Measurements from ENCODE around the gene RNF144B. TPM values are rescaled to one million over a fixed set of nuclear protein-coding genes. Genes with fewer than 3 reads are reported as not detected.

RNF144B gene
- total RNA-seq (0.26 and 0.83 TPM in 2 replicates), polyA plus RNA-seq (0.29 and 0.61 TPM in 2 replicates), polyA minus RNA-seq (ENCODE audit: low replicate concordance) (0.07 and 2.7 TPM in 2 replicates)
- 0.54 and 0.76 TPM in 2 replicates for polyA plus RNA-seq (2012)

DNA sequence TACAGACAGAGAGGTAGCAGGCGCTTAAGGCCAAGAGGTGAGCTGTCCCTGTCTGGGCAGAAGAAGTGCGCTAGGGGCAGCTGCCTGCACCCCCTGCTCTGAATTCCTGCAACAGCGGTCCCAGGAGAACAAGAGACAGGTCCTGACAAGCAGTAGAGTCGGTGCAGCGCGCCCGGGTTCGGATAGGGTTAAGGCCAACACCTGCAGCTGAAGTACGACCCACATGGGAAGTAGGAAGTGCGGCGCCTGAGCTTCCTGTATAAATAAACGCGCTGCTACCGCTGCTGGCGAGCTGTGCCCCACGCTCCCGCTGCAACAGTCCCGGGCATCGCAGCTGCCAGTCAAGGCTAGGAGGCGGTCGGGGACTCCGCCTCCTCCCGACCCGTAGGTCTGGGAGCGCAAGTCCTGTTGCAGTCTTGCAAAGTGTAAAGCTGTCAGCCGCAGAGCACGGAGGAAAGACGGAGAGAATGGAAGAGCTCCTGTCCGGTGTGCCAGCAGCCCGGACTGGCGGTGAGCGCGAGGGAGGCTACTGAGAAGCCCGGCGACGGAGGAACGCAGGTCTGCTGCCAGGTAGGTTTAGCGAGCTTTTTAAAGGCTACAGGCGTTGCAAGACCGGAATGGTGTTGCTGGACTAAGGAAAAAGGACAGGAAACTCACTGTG, at the start of gene RNF144B:
TSS of gene RNF144B (plus strand) at position 290 of the 661 bp plus-strand sequence. CDS start 12,185 bp downstream, outside the sequence.
- TF ChIP-seq, protein P1, sequence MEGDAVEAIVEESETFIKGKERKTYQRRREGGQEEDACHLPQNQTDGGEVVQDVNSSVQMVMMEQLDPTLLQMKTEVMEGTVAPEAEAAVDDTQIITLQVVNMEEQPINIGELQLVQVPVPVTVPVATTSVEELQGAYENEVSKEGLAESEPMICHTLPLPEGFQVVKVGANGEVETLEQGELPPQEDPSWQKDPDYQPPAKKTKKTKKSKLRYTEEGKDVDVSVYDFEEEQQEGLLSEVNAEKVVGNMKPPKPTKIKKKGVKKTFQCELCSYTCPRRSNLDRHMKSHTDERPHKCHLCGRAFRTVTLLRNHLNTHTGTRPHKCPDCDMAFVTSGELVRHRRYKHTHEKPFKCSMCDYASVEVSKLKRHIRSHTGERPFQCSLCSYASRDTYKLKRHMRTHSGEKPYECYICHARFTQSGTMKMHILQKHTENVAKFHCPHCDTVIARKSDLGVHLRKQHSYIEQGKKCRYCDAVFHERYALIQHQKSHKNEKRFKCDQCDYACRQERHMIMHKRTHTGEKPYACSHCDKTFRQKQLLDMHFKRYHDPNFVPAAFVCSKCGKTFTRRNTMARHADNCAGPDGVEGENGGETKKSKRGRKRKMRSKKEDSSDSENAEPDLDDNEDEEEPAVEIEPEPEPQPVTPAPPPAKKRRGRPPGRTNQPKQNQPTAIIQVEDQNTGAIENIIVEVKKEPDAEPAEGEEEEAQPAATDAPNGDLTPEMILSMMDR (conservative IDR thresholded peaks at IDR 0.05 in 1 of 2, IDR thresholded peaks at IDR 0.05 in 1 of 2; ENCODE audit: low read depth in 1 of 2, low read length in 2 of 2) = no peak
- no peak for TF ChIP-seq EZH2 (IDR thresholded peaks at IDR 0.05; ENCODE audit: low read length, missing control alignments)
- peaks cover 8% of the 10 kb centered on the region for H3K4me1 ChIP-seq (ENCODE audit: control insufficient read depth, extremely low read depth, insufficient read depth, low read length)
- peak within 1 kb of the TSS; percentile 80 for H2AFZ ChIP-seq (ENCODE audit: low read length)
- H3K27me3 ChIP-seq (ENCODE audit: control insufficient read depth, insufficient read depth, low read length) = no peaks in the 10 kb centered on the region
- no peaks in the 10 kb centered on the region for H3K9me3 ChIP-seq (ENCODE audit: control insufficient read depth, insufficient read depth, low read depth, low read length)
- no peaks in the 10 kb centered on the region for H3K79me2 ChIP-seq (ENCODE audit: control insufficient read depth, insufficient read depth, low read length)
- no peaks in the 10 kb centered on the region for H3K36me3 ChIP-seq (ENCODE audit: control insufficient read depth, insufficient read depth, low read length)
- peak; percentile 56 to 73 for DNase-seq (ENCODE audit: low read depth in 2 of 2)
- H3K27ac ChIP-seq (ENCODE audit: insufficient read depth, low read length) = no peak within 1 kb of the TSS
- H4K20me1 ChIP-seq (ENCODE audit: control insufficient read depth, extremely low read depth, insufficient read depth, low read length) = no peaks in the 10 kb centered on the region
- peak within 1 kb of the TSS; percentile 94 for H3K4me2 ChIP-seq (ENCODE audit: extremely low read depth, insufficient read depth, low read length)
- no peak within 1 kb of the TSS for H3K9ac ChIP-seq (ENCODE audit: insufficient read depth, low read length)
- peak within 1 kb of the TSS; percentile 64 to 80 (median 68) for H3K4me3 ChIP-seq (replicated peaks in 1 of 4; ENCODE audit: control extremely low read depth in 1 of 4, insufficient read depth in 1 of 4, low read depth in 3 of 4, low read length in 4 of 4)

DNA sequence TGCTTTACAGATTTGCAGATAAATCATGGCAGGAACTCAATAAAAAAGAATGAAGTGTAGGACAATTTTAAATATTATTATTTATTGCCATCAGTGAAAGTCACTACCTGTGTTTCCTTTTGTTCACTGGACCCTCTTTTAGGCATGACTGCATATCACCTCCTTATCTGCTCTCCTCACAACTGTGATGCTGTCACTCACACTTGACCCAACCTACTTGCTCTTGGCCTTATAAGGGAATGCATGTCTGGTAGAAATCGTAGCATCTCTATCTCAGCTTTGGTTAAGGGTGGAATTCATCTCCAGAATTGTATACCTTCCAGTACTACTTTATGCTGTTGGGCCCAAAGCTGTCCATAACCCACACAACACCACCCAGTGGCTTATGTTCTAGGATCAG, 47.6 kb upstream of the RNF144B start:
- H3K4me3 ChIP-seq (replicated peaks in 1 of 4; ENCODE audit: control extremely low read depth in 1 of 4, insufficient read depth in 1 of 4, low read depth in 3 of 4, low read length in 4 of 4) = no peak overlapping the region
- TF ChIP-seq EZH2 (IDR thresholded peaks at IDR 0.05; ENCODE audit: low read length, missing control alignments) = no peak
- TF ChIP-seq, protein P1 (conservative IDR thresholded peaks at IDR 0.05 in 1 of 2, IDR thresholded peaks at IDR 0.05 in 1 of 2; ENCODE audit: low read depth in 1 of 2, low read length in 2 of 2) = no peak
- H3K27me3 ChIP-seq (ENCODE audit: control insufficient read depth, insufficient read depth, low read length) = no peaks in the 10 kb centered on the region
- H4K20me1 ChIP-seq (ENCODE audit: control insufficient read depth, extremely low read depth, insufficient read depth, low read length) = no peaks in the 10 kb centered on the region
- H3K4me2 ChIP-seq (ENCODE audit: extremely low read depth, insufficient read depth, low read length) = no peak overlapping the region
- no peaks in the 10 kb centered on the region for H3K36me3 ChIP-seq (ENCODE audit: control insufficient read depth, insufficient read depth, low read length)
- no peak for DNase-seq (ENCODE audit: low read depth in 2 of 2)
- H3K9ac ChIP-seq (ENCODE audit: insufficient read depth, low read length) = no peak overlapping the region
- H3K9me3 ChIP-seq (ENCODE audit: control insufficient read depth, insufficient read depth, low read depth, low read length) = no peaks in the 10 kb centered on the region
- H2AFZ ChIP-seq (ENCODE audit: low read length) = no peak overlapping the region
- no peaks in the 10 kb centered on the region for H3K4me1 ChIP-seq (ENCODE audit: control insufficient read depth, extremely low read depth, insufficient read depth, low read length)
- no peaks in the 10 kb centered on the region for H3K79me2 ChIP-seq (ENCODE audit: control insufficient read depth, insufficient read depth, low read length)
- no peak overlapping the region for H3K27ac ChIP-seq (ENCODE audit: insufficient read depth, low read length)

DNA sequence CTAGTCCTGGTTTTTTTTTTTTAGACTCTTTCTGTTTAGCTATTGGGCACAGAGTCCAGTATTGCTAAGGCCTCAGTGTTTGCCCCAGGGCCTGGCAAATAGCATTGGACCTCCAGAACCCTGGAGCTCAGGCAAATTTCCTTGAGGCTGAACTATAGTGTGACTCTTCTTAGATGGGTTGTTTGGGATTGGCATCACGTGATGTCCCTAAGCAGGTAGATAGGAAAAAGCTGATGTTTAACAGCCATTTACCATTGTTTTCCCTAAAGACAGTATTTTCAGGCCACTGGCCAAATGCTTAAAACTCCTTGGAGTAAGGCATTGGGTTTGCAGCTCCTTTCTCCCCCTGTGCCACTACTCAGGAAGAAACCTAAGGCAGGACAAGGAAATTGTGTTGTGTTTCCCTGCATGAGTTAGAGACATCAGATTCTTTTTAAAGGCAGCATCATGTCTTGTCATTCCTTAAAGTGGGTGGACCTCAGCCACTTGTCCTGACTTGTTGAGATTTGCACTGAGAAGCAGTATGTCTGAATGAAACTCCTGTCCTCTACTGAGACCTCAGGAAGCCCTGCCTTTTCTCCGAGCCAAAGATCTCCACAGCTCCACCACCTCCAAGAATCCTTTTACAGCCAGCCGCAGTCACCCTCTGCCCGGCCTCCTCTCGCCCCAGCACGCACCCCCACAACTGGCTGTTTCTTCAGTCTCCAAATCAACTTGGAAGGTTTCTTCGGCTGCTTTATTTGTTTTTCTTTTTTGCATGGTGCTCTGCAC, 46.2 kb upstream of the RNF144B start:
- H3K36me3 ChIP-seq (ENCODE audit: control insufficient read depth, insufficient read depth, low read length) = no peaks in the 10 kb centered on the region

More for the DNA sequence above, 46.2 kb upstream of the RNF144B start:
- no peaks in the 10 kb centered on the region for H3K27me3 ChIP-seq (ENCODE audit: control insufficient read depth, insufficient read depth, low read length)
- no peaks in the 10 kb centered on the region for H3K79me2 ChIP-seq (ENCODE audit: control insufficient read depth, insufficient read depth, low read length)
- no peak for DNase-seq (ENCODE audit: low read depth in 2 of 2)
- no peak overlapping the region for H3K4me3 ChIP-seq (replicated peaks in 1 of 4; ENCODE audit: control extremely low read depth in 1 of 4, insufficient read depth in 1 of 4, low read depth in 3 of 4, low read length in 4 of 4)
- no peak overlapping the region for H3K4me2 ChIP-seq (ENCODE audit: extremely low read depth, insufficient read depth, low read length)
- H3K9ac ChIP-seq (ENCODE audit: insufficient read depth, low read length) = no peak overlapping the region
- no peaks in the 10 kb centered on the region for H3K4me1 ChIP-seq (ENCODE audit: control insufficient read depth, extremely low read depth, insufficient read depth, low read length)
- H2AFZ ChIP-seq (ENCODE audit: low read length) = no peak overlapping the region
- H3K27ac ChIP-seq (ENCODE audit: insufficient read depth, low read length) = no peak overlapping the region
- TF ChIP-seq, protein P1 (conservative IDR thresholded peaks at IDR 0.05 in 1 of 2, IDR thresholded peaks at IDR 0.05 in 1 of 2; ENCODE audit: low read depth in 1 of 2, low read length in 2 of 2) = no peak
- TF ChIP-seq EZH2 (IDR thresholded peaks at IDR 0.05; ENCODE audit: low read length, missing control alignments) = no peak
- H3K9me3 ChIP-seq (ENCODE audit: control insufficient read depth, insufficient read depth, low read depth, low read length) = no peaks in the 10 kb centered on the region
- H4K20me1 ChIP-seq (ENCODE audit: control insufficient read depth, extremely low read depth, insufficient read depth, low read length) = no peaks in the 10 kb centered on the region

Data from fibroblast of lung (primary cell).